Upper lobe of right lung (tissue), 1 donor: ENCODE measurements around the gene CCND3. TPM values are rescaled to one million over a fixed set of nuclear protein-coding genes. Genes with fewer than 3 reads are reported as not detected.

ENCODE experiments used
- ATAC-seq: fragments of 200-7000 bp; cut with Tn5 transposase; one replicate; pipeline ENCODE4 v1.9.1; 2020; ENCODE audit warnings: mild to moderate bottlenecking, moderate library complexity
- DNase-seq: peaks from one replicate; pipeline ENCODE4 v3.0.0-alpha.2; 2020
- H3K27ac ChIP-seq: fragments of 200-600 bp; one replicate; pipeline ENCODE4 v1.8.0; 2022
- H3K27me3 ChIP-seq: fragments of 200-600 bp; one replicate; pipeline ENCODE4 v1.8.0; 2022; ENCODE audit warnings: mild to moderate bottlenecking
- H3K36me3 ChIP-seq: fragments of 200-600 bp; one replicate; pipeline ENCODE4 v1.8.0; 2022
- H3K4me1 ChIP-seq: fragments of 200-600 bp; one replicate; pipeline ENCODE4 v1.8.0; 2022
- H3K4me3 ChIP-seq: fragments of 200-600 bp; one replicate; pipeline ENCODE4 v1.8.0; 2022; ENCODE audit warnings: mild to moderate bottlenecking
- H3K9me3 ChIP-seq: fragments of 200-600 bp; one replicate; pipeline ENCODE4 v1.8.0; 2022
- intact Hi-C: fragments of 100-400 bp; cut with DNase I; formaldehyde crosslinking; loops from one replicate; pipeline ENCODE4 v1.11.0; 2022
- long read RNA-seq: library from polyadenylated mRNA; unstranded; transcript quantifications from one replicate; pipeline ENCODE4 v2.0.0, GENCODE V29; 2021
- total RNA-seq: library from RNA; stranded (reverse); fragmentation: NEBNext Ultra II Directional; extraction: Animal tissue kit (Norgen Biotek cat#: 25700); gene quantifications from one replicate; pipeline ENCODE4 v1.2.1, GENCODE V29; 2021
- TF ChIP-seq, protein P1 (sequence below): fragments of 200-600 bp; IDR thresholded peaks from one replicate; pipeline ENCODE4 v1.8.0; 2022; ENCODE audit warnings: antibody characterized with exemption
- donor health status: DM: no; HTN: yes; CAD: no; lungs with severe emphysema.

CCND3 gene
- 186 TPM for total RNA-seq
- long read RNA-seq, transcript CCND3-222 (1 exons, 536 nt) = minor isoform, 7 of 421 reads
- long read RNA-seq, transcript CCND3-203 (5 exons, 2,085 nt) = major isoform, 250 of 421 reads
- long read RNA-seq, transcript CCND3-202 (5 exons, 2,133 nt) = minor isoform, 57 of 421 reads
- long read RNA-seq, transcript CCND3-205 (4 exons, 1,843 nt) = minor isoform, 40 of 421 reads
- long read RNA-seq, partial matches to known transcripts = 30 of 421 reads
- long read RNA-seq, other reads (novel, unspliced or antisense) = 28 of 421 reads

DNA sequence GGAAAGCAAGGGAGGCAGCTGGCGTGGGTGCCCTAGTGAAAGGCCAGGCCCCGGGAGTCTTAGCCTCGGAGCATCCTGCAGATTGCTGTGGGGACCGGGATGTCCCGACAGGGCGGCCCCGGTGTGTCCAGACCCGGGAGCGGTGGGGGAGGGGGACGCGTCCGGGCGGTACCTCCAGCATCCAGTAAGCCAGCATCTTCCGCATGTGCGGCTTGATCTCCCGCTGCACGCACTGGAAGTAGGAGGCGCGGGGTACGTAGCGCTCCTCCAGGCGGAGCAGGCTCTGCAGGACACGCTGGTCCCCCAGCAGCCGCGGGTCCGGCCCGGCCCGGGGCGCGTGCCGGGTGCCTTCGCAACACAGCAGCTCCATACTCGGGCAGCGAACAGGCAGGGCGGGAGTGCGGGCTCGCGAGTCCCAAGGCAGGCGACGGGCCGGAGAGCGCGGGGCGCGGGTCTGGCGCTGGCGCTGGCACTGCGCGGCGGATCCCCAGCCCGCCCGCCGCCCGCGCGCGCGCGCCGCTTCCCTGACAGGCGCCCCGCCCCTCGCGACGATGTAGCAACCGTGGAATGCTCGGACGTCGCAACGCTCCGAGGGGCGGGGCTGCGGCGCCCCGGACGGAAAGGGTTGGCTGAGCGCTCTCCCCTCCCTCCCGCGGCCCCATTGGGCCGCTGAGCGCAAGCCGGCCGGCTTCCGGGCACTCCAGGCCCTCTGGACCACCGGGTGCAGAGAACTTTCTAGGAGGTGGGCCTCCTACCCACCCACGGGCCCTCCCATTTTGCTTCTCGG is at the start of gene CCND3:
Gene CCND3 (minus strand): TSS at position 529 of the 787 bp plus-strand sequence. CDS start 159 bp downstream, at position 370.
- intact Hi-C loops = no loop called here
- Histone ChIP-seq H3K4me1 (peaks cover 57% of the 10 kb centered on the region), H3K27ac (peak within 1 kb of the TSS; percentile 84), H3K27me3 (no peaks in the 10 kb centered on the region), H3K36me3 (no peaks in the 10 kb centered on the region), H3K9me3 (no peaks in the 10 kb centered on the region), H3K4me3 (peak within 1 kb of the TSS; percentile 92)
- TF ChIP-seq, protein P1, sequence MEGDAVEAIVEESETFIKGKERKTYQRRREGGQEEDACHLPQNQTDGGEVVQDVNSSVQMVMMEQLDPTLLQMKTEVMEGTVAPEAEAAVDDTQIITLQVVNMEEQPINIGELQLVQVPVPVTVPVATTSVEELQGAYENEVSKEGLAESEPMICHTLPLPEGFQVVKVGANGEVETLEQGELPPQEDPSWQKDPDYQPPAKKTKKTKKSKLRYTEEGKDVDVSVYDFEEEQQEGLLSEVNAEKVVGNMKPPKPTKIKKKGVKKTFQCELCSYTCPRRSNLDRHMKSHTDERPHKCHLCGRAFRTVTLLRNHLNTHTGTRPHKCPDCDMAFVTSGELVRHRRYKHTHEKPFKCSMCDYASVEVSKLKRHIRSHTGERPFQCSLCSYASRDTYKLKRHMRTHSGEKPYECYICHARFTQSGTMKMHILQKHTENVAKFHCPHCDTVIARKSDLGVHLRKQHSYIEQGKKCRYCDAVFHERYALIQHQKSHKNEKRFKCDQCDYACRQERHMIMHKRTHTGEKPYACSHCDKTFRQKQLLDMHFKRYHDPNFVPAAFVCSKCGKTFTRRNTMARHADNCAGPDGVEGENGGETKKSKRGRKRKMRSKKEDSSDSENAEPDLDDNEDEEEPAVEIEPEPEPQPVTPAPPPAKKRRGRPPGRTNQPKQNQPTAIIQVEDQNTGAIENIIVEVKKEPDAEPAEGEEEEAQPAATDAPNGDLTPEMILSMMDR = no peak
- DNase-seq (peak; percentile 97), ATAC-seq (peak; percentile 93)

DNA sequence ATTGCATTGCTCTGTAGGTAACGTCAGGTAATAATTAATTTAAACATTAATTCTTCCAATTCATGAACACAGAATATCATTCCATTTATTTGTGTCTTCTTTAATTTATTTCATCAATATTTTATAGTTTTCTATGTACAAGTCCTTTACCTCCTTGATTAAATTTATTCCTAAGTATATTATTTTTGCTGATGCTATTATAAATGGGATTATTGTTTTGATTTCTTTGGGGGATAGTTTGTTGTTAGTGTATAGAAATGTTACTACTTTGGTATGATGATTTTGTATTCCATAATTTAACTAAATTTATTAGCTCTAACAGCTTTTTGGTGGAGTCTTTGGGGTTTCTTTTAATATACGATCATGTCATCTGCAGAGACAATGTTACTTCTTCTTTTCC is 44.7 kb upstream of the CCND3 start:
- TF ChIP-seq, protein P1 = no peak
- H3K27ac ChIP-seq = no peak overlapping the region
- H3K4me1 ChIP-seq = no peaks in the 10 kb centered on the region
- intact Hi-C loops = no loop called here
- no peak overlapping the region for H3K4me3 ChIP-seq
- no peaks in the 10 kb centered on the region for H3K9me3 ChIP-seq
- no peak for ATAC-seq
- DNase-seq = no peak
- H3K36me3 ChIP-seq = peaks cover under 1% of the 10 kb centered on the region
- H3K27me3 ChIP-seq = no peaks in the 10 kb centered on the region

DNA sequence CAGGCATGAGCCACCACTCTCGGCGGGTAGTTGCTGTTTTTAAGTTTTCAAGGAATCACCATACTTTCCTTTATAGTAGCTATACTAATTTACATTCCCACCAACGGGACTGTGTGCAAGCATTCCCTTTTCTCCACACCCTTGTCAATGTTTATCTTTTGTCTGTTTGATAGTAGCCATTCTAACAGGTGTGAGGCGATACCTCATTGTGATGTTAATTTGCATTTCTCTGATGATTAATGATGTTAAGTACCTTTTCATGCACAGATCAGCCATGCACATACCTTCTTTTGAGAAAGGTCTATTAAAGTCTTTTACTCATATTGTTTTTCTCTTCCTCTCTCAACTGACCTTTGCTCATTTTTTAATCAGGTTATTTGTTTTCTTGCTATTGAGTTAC is 43.0 kb upstream of the CCND3 start:
- DNase-seq (no peak), ATAC-seq (peak; percentile 27)
- intact Hi-C loops = no loop called here

DNA sequence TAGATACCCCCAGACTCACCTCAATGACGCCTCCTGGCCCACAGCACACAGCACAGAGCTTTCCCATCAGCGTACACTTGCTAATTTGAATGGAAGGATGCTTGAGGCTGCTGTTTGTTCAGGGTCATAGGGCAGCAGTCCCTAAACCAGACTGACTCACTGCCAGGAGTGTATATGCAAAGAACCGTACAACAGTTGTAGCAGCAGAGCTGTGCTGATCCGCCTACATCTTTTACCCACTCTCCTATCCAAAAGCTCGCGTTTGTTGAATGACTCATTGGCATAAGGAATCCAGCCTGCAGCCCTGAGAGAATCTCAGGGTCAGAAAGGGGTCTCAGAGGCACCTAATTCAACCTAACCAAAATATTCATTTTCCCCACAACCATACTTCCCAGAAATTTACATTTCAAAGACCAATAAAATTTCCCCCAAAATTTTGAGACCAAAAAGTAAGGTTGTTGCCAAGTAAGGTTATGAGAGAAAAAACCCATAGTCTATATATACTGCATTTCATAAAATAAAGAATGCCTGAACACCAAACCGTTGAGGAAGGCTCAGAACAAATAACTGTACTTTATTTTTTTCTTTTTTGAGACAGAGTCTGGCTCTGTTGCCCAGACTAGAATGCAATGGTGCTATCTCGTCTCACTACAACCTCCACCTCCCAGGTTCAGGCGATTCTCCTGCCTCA is 35.3 kb upstream of the CCND3 start:
- DNase-seq = no peak
- Histone ChIP-seq H3K36me3 (no peaks in the 10 kb centered on the region), H3K4me1 (peaks cover 15% of the 10 kb centered on the region), H3K27me3 (no peaks in the 10 kb centered on the region), H3K27ac (no peak overlapping the region), H3K4me3 (no peak overlapping the region), H3K9me3 (no peaks in the 10 kb centered on the region)
- peak; percentile 32 for ATAC-seq
- intact Hi-C loops = no loop called here
- TF ChIP-seq, protein P1 = no peak

More for the DNA sequence above, 43.0 kb upstream of the CCND3 start:
- H3K27me3 ChIP-seq = no peaks in the 10 kb centered on the region
- H3K27ac ChIP-seq = no peak overlapping the region
- H3K36me3 ChIP-seq = no peaks in the 10 kb centered on the region
- H3K4me3 ChIP-seq = no peak overlapping the region
- H3K4me1 ChIP-seq = peaks cover 6% of the 10 kb centered on the region
- TF ChIP-seq, protein P1 = no peak
- no peaks in the 10 kb centered on the region for H3K9me3 ChIP-seq

DNA sequence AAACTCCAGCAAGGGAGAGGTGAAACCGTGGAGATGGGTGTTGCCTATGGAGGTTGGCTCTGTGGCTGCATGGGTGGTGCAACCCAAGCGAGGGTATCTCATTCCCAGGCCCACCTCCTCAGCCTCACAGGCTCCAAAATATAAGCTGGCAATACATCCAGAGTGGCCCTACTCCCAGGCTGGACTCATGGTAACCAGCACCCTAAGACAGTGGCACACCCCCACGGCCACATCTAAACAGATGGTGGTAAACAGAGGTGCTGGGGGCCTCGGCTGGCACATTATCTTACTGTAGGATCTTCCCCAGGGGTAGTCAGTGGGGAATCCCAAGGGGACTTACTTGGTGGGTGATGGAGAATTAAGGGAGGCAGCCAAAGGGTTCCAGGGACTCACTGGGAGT is 33.7 kb upstream of the CCND3 start:
- H3K36me3 ChIP-seq = no peaks in the 10 kb centered on the region
- no peaks in the 10 kb centered on the region for H3K27me3 ChIP-seq
- DNase-seq (no peak), ATAC-seq (no peak)
- H3K9me3 ChIP-seq = no peaks in the 10 kb centered on the region
- no peak overlapping the region for H3K4me3 ChIP-seq
- intact Hi-C loops = no loop called here
- TF ChIP-seq, protein P1 = no peak
- peaks cover 23% of the 10 kb centered on the region for H3K4me1 ChIP-seq
- no peak overlapping the region for H3K27ac ChIP-seq
